LoVo (cell line): ENCODE results near the gene IDH2.
A peak's percentile ranks its signal among the peaks of the same experiment; 100 is the strongest.
"Not testable (repeated sequence)": the region's sequence is repeated elsewhere in the genome, so short reads cannot be mapped to it uniquely, and the experiment has no call there.

Experiments
- DNase-seq: peaks from one replicate; pipeline ENCODE4 v3.0.0-alpha.2; 2016; ENCODE audit warnings: low spot score

Gene IDH2

DNA sequence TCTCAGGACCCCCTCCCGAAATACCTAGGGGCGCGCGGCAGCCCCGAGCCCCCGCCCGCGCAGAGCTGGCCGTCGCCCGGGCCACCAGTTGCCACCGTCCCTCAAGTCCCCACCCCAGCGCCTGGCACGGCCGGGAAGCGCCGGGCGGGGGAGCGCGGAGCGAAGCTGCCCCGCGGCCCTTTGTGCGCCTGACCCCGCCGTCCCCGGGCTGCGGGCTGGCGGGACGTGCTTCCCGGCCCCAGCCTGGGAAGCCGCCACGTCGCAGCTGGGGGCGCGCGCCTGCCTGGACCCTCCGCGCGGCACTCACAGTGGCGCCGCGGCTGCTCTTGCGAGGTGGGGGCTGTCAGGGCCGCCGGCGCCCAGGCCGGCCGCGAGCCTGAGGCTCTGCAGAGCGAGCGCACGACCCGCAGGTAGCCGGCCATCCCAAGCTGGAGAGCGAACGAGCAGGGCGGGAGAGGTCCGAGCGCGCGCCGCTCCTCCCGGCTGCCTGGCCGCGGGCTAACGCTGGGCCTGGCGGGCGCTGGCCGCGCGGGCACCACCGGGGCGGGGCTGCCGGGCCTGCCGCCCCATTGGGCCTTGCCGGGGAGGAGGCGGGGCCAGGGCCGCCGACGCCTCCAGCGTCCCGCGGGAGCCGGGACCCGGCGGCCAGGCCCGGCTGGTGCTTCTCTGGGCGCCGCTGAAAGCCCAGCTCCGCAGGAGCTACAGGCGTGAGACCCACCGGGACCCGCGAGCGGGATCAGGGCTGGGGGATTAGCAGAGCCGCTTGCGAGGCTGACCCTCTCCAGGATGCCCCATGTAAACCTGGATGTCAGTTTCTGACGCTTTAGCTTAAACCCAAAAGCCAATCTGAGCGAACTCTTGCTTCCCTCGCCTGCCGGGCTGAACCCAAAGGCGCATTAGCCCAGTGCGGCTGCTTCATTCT, at the start of gene IDH2:
Gene IDH2 (minus strand): TSS at position 500 of the 922 bp plus-strand sequence. CDS start 78 bp downstream, at position 422.
- DNase-seq, result peak; percentile 90

DNA sequence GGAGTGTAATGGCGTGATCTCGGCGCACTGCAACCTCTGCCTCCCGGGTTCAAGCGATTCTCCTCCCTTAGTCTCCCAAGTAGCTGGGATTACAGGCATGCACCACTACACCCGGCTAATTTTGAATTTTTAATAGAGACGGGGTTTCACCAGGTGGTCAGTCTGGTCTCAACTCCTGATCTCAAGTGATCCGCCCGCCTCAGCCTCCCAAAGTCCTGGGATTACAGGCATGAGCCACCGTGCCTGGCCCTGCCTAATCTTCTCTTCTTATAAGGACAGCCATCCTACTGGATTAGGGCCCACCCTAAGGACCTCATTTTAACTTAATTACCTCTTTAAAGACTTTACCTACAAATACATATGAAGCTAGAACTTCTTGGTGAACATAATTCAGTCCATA, 48.3 kb upstream of the IDH2 start:
- not testable (repeated sequence) for DNase-seq

DNA sequence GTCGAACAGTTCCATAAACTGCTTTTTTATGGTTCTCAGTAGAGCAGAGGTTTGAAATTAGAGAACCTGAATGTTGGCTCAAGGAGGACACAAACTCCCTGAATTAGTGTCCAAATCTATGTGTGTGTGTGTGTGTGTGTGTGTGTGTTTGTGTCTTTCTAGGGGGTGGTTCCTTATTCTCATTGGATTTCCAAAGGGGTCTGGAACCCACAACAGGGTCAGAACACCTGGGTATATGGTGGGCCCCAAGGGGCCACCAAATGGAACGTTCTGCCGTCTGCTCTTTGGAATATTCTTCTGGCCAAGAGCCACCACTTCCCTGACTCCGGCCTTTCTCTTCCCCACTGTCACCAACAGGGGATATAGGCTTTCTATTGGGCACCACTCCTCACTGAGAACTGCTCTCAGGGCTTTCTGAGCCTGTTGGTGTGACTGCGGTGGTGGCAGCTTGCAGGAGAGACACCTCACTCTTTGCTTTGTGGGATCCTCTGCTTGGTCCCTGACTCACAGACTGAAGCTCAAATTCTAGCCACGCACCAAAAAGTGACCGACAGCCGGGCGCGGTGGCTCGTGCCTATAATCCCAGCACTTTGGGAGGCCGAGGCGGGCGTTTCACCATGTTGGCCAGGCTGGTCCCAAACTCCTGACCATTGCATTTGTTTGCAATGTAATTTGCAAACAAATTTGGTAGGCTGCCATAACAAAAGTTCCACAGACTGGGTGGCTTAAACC, 47.5 kb upstream of the IDH2 start:
- no peak for DNase-seq

DNA sequence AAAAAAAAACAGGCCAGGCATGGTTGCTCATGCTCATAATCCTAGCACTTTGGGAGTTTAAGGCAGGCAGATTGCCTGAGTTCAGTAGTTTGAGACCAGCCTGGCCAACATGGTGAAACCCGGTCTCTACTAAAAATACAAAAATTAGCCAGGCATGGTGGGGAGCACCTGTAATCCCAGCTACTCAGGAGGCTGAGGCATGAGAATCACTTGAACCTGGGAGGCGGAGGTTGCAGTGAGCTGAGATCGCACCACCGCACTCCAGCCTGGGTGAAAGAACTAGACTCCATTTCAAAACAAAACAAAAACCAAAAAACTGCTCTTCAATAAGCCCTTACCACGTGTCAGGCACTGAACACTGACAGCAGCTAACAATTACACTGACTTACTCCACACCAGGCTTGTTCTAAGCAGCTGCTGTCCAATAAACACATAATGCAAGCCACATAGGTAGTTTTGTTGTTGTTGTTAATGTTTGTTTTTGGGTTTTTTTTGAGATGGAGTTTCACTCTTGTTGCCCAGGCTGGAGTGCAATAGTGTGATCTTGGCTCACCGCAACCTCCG, 44.0 kb upstream of the IDH2 start:
- DNase-seq, result not testable (repeated sequence)

DNA sequence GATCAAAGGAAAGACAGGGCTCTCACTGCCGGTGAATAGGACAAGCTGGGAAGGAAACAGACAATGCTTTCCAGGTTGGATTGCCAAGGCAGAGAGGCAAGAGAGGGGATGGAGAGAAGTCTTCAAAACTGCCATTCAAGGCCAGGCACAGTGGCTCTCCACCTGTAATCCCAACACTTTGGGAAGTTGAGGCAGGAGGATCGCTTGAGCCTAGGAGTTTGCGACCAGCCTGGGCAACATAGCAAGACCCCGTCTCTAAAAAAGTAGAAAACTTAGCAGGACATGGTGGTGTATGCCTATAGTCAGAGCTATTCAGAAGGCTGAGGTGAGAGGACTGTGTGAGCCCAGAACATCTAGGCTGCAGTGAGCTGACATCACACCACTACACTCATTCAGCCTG, 43.5 kb upstream of the IDH2 start:
- no peak for DNase-seq

DNA sequence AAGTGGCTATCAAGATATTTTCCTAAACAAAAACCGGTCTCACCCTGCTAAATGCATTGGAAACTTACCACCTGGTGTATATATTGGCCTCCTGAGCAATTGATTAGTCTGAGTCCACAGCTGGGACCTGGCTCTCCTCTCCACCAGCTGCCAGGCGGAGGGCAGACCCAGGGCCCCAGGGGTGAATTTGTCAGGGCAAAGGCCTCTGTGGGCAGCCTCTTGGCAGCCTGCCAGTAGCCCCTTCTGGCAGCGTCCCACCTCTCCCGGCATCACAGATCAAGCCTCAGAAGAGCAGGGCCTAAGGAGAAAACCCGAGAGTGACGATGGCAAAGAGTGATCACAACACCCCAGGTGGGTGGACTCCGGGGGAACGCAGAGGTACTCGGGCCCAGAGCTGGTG, 43.0 kb upstream of the IDH2 start:
- DNase-seq, result no peak

DNA sequence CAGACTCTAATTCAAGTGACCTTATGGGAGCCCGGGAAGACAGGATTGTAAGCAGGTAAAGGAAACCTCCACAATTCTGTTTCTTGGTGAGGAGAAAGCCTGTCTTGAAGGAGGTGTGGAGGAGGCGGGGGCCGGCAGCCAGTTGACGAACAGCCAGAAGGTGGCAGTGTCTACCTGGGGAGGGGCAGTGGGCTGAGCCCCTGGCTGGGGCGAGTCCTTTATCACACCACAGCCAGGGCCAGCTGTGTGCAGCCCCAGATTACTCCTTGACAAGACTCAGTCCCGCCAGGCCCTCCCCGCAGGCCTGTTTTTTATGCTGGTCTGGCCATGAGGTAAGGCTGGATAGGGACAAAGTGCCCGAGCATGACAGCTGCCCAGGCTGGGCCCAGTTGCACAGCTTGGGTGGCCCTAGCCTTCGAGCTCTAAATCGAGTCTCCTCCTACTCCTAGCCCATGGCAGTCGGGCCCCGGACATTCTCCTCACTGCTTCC, 40.9 kb upstream of the IDH2 start:
- peak; percentile 55 for DNase-seq

DNA sequence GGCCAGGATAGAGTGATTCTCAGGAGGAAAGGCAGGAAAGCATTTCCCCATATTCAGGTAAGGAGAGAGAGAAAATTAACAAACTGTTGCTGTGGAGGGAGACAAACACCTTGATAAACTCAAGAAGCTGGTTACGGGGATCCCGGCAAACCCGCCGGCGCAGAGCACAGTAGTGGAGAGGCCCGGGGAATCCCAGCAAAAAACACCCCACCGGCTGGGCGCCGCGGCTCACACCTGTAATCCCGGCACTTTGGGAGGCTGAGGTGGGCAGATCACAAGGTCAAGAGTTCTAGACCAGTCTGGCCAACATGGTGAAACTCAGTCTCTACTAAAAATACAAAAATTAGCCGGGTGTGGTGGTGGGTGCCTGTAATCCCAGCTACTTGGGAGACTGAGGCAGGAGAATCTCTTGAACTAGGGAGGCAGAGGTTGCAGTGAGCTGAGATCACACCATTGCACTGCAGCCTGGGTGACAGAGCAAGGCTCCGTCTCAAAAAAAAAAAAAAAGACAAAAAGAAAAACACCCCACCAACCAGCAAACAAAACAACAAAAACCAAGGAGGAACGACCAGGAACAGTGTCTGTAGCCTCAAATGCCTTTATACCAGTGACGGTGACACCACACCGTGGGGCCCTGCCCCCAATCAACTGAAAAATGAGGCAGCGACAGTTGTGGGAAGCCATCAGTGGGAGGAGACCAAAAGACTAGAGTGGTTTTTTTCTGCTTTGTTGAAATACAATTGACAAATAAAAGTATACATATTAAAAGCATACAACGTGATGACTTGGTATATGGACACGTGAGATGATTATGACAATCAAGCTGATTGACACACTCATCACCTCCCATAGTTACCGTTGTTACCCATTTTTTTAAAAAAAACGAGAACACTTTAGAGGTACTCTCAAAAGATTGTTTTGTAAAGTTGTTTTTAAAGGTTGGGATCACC, 40.2 kb upstream of the IDH2 start:
- no peak for DNase-seq

DNA sequence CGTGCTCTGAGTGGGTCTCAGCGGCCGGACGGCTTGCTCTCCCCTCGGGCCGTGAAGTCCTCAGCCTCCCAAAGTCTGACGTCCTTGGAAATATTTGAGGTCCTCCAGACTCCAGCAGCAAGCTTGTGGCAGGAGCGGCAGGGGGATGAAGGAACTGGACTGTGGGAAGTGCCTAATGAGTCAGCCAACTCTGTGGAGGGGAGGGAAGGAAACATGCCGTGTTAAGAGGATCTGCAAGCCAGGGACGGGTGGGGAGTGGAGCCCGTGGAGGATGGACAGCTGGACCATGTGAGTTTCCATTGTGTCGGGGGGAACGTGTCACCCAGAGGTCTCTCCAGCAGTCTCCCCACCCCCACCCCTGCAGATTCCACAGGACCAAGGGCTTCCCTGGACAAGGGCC, 39.4 kb upstream of the IDH2 start:
- DNase-seq, result no peak

DNA sequence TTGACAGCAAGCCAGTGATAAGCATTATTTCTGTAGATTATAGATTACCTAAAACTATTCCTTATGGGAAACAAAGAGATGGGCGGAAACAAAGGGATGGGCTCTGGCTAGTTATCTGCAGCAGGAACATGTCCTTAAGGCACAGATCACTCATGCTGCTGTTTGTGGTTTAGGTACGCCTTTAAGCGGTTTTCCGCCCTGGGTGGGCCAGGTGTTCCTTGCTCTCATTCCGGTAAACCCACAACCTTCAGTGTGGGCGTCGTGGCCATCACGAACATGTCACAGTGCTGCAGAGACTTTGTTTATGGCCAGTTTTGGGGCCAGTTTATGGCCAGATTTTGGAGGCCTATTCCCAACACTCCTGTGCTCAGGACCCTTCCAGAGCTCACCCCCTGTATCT, 37.3 kb upstream of the IDH2 start:
- not testable (repeated sequence) for DNase-seq

DNA sequence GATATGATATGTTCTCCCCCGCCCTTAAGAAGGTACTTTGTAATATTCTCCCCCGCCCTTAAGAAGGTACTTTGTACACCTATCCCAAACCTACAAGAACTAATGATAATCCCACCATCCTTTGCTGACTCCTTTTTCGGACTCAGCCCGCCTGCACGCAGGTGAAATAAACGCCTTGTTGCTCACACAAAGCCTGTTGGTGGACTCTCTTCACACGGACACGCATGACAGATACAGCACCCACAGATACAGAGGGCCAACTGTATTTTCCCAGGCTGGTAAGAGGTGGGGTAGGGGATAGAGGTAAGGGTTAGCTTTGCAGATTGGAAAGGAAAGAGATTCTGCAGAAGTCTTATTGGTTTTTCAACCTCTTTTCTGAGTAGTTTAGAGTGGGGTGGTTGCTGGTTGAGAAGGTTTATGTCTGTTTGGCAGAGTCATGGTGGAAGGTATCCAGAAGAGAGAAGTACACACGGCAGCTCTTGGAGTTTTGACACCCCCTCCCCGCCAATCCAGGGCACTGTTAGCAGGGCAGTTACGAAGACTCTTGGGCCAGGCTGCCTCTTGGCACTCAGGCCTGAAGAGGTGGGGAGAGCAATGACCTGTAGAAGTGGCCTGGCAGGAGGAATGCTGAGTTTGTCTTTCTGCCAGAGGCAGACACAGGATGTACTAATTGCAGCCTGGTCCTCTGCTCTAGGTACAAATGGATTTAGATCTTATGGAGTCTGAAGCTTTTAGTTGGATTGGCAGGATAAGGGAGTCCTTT, 36.0 kb upstream of the IDH2 start:
- no peak for DNase-seq

DNA sequence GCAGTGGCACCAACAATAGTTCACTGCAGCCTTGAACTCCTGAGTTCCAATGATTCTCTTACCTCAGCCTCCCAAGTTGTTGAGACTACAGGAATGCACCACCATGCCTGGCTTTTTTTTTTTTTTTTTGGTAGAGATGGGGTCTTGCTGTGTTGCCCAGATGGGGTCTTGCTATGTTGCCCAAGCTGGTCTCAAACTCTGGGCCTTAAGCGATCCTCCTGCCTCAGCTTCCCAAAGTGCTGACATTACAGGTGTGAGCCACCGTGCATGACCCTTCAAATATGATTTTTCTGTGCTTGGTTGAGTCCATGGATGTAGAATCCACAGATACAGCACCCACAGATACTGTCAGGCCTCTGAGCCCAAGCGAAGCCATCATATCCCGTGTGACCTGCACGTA, 30.2 kb upstream of the IDH2 start:
- no peak for DNase-seq

DNA sequence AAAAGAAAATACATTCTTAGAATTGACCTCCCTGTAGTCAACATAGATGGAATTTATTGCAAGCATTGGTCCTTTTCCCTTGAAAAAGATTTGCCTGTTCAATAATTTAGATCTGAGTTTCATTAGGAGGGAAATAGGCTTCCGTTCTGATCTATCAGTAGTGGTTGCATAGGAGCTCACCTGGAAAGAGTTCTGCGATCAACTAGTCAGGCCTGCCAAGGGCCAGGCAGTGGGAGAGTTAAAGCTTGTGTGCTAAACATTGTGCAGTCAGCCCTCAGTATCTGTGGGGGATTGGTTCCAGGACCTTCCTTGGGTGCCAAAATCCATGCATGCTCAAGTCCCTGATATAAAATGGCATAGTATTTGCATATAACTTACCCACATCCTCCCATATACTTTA, 29.6 kb upstream of the IDH2 start:
- no peak for DNase-seq

DNA sequence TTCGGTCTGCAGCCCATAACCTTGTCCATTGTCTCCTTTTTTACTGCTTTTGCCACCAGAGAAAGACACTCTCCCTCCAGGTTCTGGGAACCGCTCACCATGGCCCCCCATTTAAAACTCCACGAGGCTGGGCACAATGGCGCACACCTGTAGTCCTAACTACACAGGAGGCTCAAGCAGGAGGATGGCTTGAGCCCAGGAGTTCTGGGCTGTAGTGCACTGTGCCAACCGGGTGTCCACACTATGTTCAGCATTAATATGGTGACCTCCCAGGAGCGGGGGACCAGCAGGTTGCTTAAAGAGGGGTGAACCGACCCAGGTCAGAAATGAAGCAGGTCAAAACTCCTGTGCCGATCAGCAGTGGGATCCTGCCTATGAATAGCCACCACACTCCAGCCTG, 28.0 kb upstream of the IDH2 start:
- no peak for DNase-seq

DNA sequence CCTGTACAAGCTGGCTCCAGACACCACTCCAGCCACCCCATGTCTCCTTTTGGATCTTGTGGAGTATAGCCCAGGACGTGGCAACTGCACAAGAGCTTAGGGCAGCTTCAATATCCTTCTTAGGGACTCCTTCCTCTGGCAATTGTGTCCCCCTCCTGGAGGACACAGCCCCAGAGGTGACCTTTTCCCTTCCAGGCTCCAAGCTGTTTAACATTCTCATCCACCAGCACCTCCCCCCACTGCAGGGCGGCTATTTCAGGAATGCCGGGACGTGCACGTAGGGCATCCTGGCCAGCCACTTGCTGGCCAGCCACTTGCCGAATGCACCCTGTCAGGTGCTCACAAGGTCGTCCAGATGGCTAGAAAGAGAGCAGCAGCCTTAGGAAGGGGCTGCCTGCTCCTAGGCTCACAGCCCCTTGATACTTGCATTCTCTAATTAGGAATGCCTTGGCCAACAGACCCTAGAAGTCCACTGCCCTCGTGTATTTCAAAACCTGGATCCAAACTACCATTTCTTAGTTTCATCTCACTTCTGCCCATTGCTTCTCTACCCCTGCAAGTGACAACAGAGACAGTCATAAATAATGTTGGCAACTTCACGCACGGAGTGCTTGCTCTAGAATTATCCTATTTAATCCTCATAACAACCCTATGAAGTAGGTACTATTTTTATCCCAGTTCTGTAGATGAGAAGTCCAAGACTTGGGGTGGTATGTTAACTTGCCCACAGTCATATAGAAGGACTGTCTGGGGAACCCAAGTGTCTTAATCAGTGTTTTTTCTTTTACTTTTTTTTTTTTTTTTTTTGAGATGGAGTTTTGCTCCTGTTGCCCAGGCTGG, 24.5 kb upstream of the IDH2 start:
- no peak for DNase-seq

DNA sequence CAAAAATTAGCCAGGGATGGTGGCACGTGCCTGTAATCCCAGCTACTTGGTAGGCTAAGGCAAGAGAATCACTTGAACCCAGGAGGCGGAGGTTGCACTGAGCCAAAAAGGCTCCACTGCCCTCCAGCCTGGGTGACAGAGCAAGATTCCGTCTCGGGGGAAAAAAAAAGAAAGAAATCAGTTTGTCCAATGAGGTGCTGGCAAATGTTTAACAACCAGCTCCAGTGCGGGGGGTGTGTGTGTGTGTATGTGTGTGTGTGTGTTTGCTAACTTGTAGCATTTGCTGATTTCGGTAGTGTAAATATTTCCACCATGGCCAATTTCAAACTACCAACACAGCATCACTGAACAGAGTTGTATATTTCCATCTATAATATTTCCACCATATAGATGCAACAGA, 23.8 kb upstream of the IDH2 start:
- no peak for DNase-seq

DNA sequence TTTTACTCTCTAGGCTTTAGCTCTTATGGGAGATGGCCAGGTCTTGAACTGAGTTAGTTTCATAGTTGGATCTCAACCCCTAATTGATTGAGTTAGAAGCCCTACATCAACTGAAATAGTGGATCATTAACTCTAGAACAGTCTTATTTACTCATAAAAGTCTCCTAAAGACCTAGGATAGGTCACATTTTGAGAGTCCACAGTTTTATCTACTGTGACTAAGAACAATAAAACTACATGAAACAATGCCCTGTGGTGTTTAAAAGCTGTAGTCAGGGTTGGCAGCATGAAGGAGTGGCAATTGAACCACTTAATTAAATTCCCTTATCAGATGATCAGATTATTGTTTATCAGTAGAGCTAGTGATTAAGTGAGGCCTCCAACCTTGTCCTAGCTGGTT, 22.2 kb upstream of the IDH2 start:
- DNase-seq, result peak; percentile 86

DNA sequence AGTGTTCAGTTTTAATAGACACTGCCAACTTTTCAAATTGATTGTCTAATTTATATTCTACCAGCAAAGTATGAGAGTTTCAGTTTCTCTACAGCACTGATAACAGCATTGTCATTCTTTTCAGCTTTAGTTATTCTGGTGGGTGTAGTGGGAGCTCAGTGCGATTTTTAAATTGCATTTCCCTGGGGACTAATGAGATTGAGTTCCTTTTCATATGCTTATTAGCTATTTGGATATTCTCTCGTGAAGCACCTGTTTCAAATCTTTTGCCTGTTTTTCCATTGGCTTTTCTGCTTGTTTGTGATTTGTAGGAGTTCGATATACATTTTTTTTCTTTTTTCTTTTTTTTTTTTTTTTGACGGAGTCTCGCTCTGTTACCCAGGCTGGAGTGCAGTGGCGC, 18.8 kb upstream of the IDH2 start:
- no peak for DNase-seq

DNA sequence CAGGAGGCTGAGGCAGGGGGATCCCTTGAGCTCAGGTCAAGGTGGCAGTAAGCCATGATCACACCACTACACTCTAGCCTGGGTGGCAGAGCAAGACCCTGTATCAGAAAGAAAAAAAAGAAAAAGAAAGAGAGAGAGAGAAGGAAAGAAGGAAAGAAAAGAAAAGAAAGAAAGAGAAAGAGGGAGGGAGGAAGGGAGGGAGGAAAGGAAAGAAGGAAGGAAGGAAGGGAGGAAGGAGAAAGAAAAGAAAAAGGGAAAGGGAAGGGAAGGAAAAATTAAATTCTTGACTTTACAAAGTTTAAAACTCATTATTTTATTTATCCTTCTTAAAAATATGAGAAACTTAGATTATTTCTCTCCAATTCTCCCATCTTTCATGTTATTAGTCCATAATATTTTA, 17.1 kb upstream of the IDH2 start:
- DNase-seq, result no peak

DNA sequence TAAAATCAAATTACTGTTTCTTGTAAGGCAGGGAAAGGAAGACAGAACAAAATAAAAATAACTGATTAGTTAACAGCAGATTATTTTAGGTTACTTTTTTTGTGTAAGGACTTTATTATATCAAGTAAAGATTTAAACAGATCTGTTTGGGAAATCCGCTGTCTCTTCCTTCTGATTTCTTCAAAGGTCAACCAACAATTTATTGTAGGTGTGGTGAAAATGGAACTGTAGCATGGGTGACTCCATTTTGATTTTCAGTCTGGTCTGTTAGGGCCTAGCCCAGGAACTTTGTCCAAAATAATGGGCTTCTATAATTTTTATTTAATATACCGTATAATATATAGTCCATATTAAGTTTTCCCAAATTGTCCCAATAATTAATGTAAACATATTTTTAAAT, 13.5 kb upstream of the IDH2 start:
- no peak for DNase-seq
